ENCODE results near the gene TCAIM.

TCAIM gene

GRCh38 chr3:44446929-44447328 is 108.4 kb downstream of the TCAIM start:
- no peak for DNase-seq

- DNase-seq: no peak
Measured at GRCh38 chr3:44451441-44451840, 112.9 kb downstream of the TCAIM start.

- no peak for DNase-seq
Measured at GRCh38 chr3:44454258-44454657, 115.7 kb downstream of the TCAIM start.

- no peak for DNase-seq
Measured at GRCh38 chr3:44455318-44455717, 116.8 kb downstream of the TCAIM start.
